GM12875 (cell line): ENCODE data around the gene KRTAP16-1.

ENCODE experiments used
- H3K4me3 ChIP-seq: one replicate; pipeline ENCODE4 v1.5.1; 2011; ENCODE audit warnings: low read depth, low read length, control low read depth
- CTCF ChIP-seq: IDR thresholded peaks from 2 replicates; pipeline ENCODE4 v1.5.1; 2011; ENCODE audit warnings: low read depth, mild to moderate bottlenecking, control low read depth, inconsistent platforms, low read length, moderate library complexity, borderline replicate concordance; ENCODE audit not compliant: insufficient read depth

KRTAP16-1 gene

GRCh38 chr17:41324180-41325075 is 15.3 kb upstream of the KRTAP16-1 start:
- peak; percentile 7; the same call in 1 of the 2 replicates for TF ChIP-seq CTCF

GRCh38 chr17:41322903-41323895 is 14.1 kb upstream of the KRTAP16-1 start:
- no peak overlapping the region for H3K4me3 ChIP-seq
- TF ChIP-seq CTCF = no peak

More at GRCh38 chr17:41324180-41325075, 15.3 kb upstream of the KRTAP16-1 start:
- no peak overlapping the region for H3K4me3 ChIP-seq

GRCh38 chr17:41322094-41322902 is 13.2 kb upstream of the KRTAP16-1 start:
- no peak overlapping the region for H3K4me3 ChIP-seq
- peak; percentile 71 for TF ChIP-seq CTCF

- no peak for TF ChIP-seq CTCF
- H3K4me3 ChIP-seq = no peak overlapping the region
Measured at GRCh38 chr17:41318231-41318630, 9.1 kb upstream of the KRTAP16-1 start.

- no peak for TF ChIP-seq CTCF
Measured at GRCh38 chr17:41315814-41316445, 6.8 kb upstream of the KRTAP16-1 start.

GRCh38 chr17:41315204-41315794 is 6.2 kb upstream of the KRTAP16-1 start, which contains the start of gene KRTAP17-1:
KRTAP17-1 (minus strand) TSS chr17:41315710; CDS start chr17:41315650, 60 bp downstream.
- H3K4me3 ChIP-seq = no peak within 1 kb of the TSS
- TF ChIP-seq CTCF = no peak

More at GRCh38 chr17:41315814-41316445, 6.8 kb upstream of the KRTAP16-1 start:
- H3K4me3 ChIP-seq = no peak overlapping the region
